AG10803 (cell line): ENCODE results near the gene ANKRD44.
A peak's percentile ranks its signal among the peaks of the same experiment; 100 is the strongest.

Source experiments
- DNase-seq: peaks from one replicate; pipeline ENCODE4 v3.0.0; 2010; ENCODE audit warnings: low read depth
- H3K4me3 ChIP-seq: 2 replicates; pipeline ENCODE4 v1.5.1; 2011; ENCODE audit warnings: mild to moderate bottlenecking, low read length, control low read depth
- TF ChIP-seq, protein P1 (sequence below): conservative IDR thresholded peaks from 2 replicates; pipeline ENCODE4 v1.5.1; 2011; ENCODE audit warnings: mild to moderate bottlenecking, low read length, control low read depth, inconsistent platforms

ANKRD44 gene

DNA sequence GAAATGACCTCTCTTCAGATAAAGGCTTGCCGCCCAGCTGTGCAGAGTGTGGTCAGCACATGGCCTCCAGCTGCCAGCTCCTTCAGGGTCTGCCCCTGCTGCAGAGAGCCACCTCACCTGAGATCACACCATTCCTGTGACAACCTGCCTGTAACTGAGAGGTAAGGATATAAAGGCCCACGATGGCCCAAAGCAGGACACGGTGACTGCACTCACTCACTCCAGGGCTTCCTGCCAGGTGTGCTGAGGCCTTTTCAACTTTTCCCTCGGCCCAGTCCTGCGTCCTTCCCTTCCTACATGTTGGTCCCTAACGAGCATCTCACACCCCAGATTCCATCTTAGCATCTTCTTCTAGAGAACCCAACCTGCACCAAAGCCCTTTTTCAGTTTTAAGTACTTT, 36.2 kb downstream of the ANKRD44 start:
- TF ChIP-seq, protein P1, sequence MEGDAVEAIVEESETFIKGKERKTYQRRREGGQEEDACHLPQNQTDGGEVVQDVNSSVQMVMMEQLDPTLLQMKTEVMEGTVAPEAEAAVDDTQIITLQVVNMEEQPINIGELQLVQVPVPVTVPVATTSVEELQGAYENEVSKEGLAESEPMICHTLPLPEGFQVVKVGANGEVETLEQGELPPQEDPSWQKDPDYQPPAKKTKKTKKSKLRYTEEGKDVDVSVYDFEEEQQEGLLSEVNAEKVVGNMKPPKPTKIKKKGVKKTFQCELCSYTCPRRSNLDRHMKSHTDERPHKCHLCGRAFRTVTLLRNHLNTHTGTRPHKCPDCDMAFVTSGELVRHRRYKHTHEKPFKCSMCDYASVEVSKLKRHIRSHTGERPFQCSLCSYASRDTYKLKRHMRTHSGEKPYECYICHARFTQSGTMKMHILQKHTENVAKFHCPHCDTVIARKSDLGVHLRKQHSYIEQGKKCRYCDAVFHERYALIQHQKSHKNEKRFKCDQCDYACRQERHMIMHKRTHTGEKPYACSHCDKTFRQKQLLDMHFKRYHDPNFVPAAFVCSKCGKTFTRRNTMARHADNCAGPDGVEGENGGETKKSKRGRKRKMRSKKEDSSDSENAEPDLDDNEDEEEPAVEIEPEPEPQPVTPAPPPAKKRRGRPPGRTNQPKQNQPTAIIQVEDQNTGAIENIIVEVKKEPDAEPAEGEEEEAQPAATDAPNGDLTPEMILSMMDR = no peak
- DNase-seq = no peak
- H3K4me3 ChIP-seq = no peak overlapping the region

DNA sequence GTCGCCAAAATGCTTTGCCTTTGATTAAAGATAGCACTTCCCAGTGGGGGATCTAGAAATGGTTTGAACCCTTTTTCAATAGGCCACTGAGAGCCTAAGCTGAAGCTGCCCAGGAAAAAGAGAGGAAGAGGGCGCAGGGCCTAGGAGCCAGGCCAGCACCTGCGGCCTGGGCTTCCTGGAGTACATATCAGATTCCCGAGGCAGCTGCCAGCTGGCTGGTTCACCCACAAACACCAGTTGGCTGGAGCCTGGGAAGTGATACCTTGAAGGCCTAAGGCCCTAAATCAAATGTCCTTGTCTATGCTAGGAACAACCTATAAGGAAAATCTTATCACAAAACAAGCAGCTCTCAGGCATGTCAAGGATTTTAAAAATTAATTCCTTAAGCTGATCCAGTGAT, 37.1 kb downstream of the ANKRD44 start:
- TF ChIP-seq, protein P1 = no peak
- DNase-seq = no peak

DNA sequence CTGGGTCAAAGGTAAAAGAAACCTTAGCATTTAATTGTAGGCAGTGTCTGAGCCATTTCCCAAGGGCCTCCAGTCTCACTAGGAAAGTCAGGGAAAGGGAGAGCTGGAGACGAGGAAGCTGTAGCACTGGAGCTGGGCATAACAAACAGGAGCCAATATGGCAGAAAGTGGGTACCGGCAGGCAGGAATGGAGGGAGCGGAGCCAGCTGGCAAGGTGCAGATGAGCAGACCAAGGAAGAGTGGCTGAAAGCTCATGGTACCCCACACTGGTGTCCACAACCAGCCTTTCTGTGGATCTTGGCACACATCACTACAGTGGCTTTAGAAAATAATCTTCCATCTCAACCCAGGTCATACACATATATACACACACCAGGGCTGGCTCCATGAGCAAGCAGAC, 40.0 kb downstream of the ANKRD44 start:
- DNase-seq = no peak
- H3K4me3 ChIP-seq = no peak overlapping the region
- TF ChIP-seq, protein P1 = no peak

More for the DNA sequence above, 37.1 kb downstream of the ANKRD44 start:
- no peak overlapping the region for H3K4me3 ChIP-seq

DNA sequence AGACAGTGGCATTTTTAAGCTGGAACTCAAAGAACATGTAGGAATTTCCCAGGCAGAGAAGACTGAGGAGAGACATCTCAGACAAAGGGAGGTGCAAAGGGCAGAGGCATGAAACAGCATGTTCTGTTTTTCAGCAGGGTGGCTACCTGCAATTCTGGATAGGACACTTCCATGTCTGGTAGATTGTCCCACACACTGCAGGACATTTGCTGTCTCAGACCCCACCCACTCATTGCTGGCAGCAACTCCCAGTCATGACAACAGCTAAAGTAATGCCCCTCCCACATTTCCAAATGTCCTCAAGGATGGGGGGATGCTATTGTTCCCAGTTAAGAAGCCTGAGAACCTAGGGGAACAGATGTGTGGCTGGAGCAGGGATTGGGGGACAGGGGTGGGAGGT, 40.8 kb downstream of the ANKRD44 start:
- no peak for DNase-seq
- TF ChIP-seq, protein P1 = no peak
- H3K4me3 ChIP-seq = no peak overlapping the region

DNA sequence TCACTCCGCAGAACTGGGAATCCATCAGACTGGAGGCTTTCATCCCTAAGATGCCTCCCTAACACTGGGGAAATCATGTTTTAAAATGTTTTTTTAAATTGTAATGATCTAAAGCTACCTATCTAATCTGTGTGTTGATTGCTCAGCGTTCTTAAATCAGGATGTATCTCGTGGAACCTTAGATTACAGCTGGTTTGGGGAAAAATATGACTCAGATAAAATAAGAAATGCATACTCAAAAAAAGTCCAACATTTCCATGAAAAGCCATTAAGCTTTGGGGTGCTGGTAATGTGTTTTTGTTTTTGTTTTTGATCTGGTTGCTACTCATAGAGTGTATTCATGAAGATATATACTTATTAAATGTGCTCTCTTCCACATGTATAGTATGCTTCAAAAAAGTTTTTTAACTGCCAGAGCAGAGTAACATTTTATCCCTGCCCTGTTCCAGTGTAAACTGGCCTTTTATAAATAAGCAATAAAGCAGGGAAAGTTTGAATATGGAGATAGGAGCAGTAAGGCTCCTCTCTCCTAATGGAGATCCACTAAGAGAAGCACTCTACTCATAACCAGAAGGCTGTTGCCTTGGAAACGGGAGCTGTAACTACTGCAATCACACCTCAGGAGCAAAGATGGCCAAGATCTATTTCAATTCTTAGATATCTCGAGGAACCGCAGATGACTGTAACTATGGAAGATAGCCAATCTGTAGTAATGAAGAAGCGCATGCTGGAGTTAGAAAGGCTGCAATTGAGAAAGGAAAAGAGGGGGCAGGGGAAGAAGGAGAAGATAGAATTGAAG, 41.6 kb downstream of the ANKRD44 start:
- H3K4me3 ChIP-seq = no peak overlapping the region
- DNase-seq = peak; percentile 50
- TF ChIP-seq, protein P1 = no peak

DNA sequence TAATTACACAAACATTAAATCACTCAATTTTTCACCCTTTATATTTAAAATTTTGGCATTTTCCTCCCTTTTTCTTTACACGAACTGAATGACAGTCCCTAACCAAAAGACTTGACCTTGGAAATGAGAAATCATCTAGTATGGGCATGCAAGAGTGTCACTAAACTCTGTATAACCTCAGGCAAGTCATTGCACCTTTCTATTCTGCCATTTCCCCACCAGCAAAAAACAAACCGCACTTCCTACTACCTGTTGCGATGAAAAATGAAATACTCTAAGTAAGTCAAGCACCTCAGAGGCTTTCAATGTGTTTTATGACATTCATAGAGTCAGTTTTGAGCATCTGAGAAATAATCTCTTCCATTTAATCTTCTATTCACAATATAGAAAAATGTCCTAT, 44.1 kb downstream of the ANKRD44 start:
- TF ChIP-seq, protein P1 = no peak
- no peak overlapping the region for H3K4me3 ChIP-seq
- DNase-seq = no peak

DNA sequence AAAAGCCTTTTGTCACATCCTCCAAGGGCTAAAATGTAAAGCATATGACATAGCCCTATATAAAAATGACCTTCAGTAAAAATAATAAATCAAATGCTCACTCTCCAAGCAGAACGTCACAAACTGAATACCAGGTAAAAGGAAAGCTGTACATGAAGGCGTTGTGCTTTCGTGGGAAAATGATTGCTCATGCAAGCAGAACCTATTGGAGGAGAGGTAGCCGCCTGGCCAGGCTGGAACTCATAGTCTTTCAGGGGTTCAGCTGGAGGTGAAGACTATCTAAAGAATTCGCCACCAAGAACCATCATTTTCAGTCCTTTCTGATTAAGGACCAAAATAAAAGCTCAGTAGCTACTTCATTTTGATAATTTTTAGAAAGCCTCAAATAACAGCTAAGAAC, 44.7 kb downstream of the ANKRD44 start:
- DNase-seq = no peak
- TF ChIP-seq, protein P1 = no peak

More for the DNA sequence above, 44.7 kb downstream of the ANKRD44 start:
- no peak overlapping the region for H3K4me3 ChIP-seq
